Head of caudate nucleus (tissue), 42 donors: Measurements from ENCODE around the gene YIF1B.
A peak's percentile ranks its signal among the peaks of the same experiment; 100 is the strongest.

ENCODE experiments used
- DNase-seq, 42 donors: peaks; one replicate each; pipeline versions ENCODE4 v3.0.0 to v3.0.0-alpha.2; 2020 to 2021; ENCODE audit warnings: mixed read lengths in 7 of 42
- intact Hi-C: fragments of 100-400 bp; cut with DNase I; formaldehyde crosslinking; loops from one replicate; pipeline ENCODE4 v1.15.0; 2022

The YIF1B gene

DNA sequence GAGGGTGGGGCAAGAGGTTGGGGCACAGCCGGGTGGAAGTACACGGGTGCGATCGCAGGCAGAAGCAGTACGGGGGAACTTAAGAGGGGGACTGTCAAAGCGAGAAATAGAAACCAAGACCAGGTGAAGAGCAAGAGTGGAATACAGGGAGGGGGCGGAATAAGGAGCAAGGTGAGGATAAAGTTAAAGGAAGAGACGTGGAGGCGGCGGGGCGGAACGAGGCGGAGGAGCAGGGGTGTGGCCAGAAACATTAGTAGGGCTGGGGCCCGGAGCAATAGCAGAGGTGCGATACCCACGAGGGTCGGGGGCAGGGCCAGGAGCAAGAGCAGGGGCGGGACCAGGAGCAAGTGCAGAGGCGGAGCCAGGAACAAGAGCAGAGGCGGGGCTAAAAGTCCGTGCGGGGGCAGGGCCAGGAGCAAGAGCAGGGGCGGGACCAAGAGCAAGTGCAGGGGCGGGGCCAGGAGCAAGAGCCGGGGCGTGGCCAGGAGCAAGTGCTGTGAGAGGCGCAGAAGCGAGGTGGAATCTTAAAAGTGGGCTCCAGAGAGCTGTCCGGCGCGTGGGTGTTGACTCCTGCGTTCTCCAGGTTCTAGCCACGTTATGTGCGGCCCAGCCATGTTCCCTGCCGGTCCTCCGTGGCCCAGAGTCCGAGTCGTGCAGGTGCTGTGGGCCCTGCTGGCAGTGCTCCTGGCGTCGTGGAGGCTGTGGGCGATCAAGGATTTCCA is 21.1 kb upstream of the YIF1B start:
- intact Hi-C loops: loop anchor here (1.0 to 10.0 kb wide), 2 partner anchors 38 to 192 kb away; partner anchors contain the start of gene PSMD8
- peak; percentile 80 to 98 (median 94) for DNase-seq

DNA sequence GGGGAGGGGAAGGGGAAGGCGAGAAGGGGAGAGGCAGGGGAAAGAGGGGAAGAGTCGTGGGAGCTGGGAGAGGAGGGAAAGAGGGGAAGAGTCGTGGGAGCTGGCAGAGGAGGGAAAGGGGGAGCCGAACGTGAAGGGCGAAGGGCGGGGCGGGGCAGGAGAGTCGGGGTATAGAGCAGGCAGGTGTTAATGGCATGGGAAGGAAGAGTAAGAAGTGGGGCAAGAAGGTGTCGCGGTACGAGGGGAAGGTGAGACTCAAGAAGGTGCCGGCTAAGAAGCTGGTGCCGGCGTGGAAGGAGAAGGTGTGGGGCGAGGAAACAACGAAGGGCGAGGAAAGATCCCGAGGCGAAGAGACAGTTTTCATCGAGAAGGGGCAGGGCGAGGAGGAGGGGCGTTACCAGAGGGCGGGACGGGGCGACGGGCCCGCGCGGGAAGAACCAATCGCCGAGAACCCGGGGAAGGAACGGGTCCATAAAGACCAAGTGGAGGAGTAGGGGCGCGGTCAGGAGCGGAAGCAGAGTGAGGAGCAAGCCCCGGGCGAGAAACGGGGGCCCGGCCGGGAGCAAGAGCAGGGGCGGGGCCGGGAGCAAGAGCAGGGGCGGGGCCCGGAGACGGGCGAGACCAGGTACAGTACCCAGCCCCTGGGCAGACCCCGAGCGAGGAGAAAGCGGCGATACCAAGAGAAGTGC is 20.3 kb upstream of the YIF1B start:
- intact Hi-C loops: loop anchor here (1.0 to 10.0 kb wide), 2 partner anchors 38 to 191 kb away; partner anchors contain the start of gene PSMD8
- peak; percentile 88 to 99 (median 96) for DNase-seq

DNA sequence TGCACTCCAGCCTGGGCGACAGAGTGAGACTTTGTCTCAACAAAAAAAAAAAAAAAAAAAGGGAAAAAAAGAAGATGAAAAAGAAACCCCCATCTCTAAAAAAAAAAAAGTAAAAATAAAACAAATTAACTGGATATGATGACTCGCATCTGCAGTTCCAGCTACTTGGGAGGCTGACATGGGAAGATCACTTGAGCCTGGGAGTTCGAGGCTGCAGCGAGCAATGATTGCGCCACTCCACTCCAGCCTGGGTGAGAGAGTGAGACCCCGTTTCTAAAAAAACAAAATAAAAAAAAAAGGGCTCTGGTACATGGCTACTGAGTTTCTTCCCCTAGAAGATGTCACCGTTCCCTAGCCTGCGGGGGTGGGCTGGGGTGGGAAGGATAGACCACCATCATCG is 17.5 kb upstream of the YIF1B start:
- DNase-seq: no peak
- intact Hi-C loops: loop anchor here (5.0 to 10.0 kb wide), 3 partner anchors 86 to 188 kb away; no protein-coding TSS in a partner anchor

GRCh38 chr19:38331728-38332127 is 16.0 kb upstream of the YIF1B start:
- intact Hi-C loops: loop anchor here (5.0 to 10.0 kb wide), 3 partner anchors 84 to 187 kb away; no protein-coding TSS in a partner anchor
- DNase-seq: no peak

DNA sequence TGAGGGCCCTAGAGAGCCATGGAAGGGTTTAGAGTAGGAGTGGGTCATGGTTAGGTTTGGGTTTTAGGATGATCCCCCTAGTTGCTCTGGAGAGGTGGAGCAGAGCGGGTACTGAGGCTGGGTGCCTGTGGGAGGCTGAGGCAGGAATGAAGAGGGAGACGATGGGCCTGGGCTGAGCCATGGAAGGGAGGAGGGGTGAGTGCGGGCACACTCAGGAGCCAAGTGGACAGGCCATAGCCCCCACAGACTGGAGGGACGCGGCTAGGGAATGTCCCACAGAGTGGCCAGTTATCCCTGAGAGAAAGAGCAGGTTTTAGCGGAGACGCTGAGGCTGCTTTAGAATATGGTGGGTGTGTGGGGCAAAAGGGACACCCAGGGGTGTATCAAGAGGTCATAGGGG is 13.9 kb upstream of the YIF1B start:
- DNase-seq: no peak
- intact Hi-C loops: loop anchor here (5.0 to 10.0 kb wide), 3 partner anchors 82 to 185 kb away; no protein-coding TSS in a partner anchor

GRCh38 chr19:38326591-38326990 is 10.8 kb upstream of the YIF1B start:
- DNase-seq: no peak
- intact Hi-C loops: no loop called here

- intact Hi-C loops: no loop called here
Measured at GRCh38 chr19:38324431-38324830, 8.7 kb upstream of the YIF1B start.

DNA sequence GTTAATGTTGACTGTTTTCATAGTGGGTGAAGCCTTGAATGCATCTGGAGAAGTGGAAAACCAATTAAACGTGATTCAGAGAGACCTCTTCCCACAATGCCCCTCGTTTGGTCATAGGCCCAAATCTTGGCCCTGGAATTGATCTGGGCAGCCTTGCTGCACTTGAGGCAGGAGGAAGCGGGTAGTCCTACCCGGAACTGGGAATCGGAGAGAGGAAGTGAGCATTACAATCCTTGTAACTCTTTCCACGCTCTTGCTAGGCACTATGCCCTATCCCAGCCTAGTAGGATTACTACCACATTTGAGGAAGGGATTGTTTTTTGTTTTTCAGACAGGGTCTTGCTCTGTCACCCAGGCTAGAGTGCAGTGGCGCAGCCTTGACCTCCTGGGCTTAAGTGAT is 7.5 kb upstream of the YIF1B start:
- no peak for DNase-seq
- intact Hi-C loops: no loop called here

More at GRCh38 chr19:38324431-38324830, 8.7 kb upstream of the YIF1B start:
- DNase-seq: no peak

- intact Hi-C loops: no loop called here
- DNase-seq: no peak
Measured at GRCh38 chr19:38321646-38322196, 6.0 kb upstream of the YIF1B start.

DNA sequence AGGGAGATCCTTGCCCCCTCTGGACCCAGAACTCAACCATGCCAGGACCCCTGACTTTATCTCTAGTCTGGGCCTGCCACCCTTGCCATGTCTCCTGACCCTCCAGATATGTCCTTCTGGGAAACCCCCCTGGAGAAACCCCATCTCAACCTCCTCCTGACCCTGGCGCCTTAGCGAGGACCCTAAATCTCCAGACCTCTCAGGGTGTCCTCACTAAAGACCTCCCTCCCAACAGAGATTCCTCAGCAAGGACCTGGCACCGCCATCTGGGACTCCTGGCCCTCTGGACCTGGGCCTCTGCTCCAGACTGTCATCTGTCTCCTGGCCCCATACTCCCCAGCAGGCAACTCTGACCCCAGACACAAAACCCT is 5.2 kb upstream of the YIF1B start:
- intact Hi-C loops: no loop called here
- DNase-seq: no peak

DNA sequence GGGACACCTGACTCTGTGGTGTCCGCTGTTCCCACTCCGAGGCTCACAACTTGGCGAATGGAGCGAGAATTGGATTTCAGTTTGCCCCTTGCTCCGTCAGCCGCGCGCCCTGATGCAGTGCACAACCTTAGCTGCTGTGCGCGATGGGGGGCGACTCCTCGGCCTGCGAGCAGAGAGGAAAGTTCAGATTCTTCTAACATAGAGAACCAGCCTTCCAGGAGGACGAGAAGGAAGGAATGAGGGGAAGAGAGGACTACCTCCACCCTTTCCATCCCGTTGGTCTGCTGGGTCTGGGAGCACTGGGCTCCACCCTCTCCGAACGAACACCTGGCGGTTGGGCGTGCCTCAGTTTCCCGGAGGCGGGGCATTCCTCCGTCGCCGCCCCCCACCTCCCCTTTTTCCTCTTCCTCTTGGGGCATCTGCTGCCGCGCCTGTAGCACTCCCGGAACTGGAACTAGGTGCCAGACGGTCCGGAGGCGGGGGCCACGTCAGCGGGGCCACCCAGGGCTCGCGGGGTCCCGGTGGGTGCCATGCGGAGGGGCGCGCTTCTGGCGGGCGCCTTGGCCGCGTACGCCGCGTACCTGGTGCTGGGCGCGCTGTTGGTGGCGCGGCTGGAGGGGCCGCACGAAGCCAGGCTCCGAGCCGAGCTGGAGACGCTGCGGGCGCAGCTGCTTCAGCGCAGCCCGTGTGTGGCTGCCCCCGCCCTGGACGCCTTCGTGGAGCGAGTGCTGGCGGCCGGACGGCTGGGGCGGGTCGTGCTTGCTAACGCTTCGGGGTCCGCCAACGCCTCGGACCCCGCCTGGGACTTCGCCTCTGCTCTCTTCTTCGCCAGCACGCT is 3.9 kb upstream of the YIF1B start, which contains the start of gene KCNK6:
Gene KCNK6 (plus strand): TSS at position 425 of the 838 bp plus-strand sequence. CDS start 106 bp downstream, at position 531.
- intact Hi-C loops: loop anchor here (5.0 kb wide), 1 partner anchor 77 kb away; no protein-coding TSS in a partner anchor

GRCh38 chr19:38318660-38319059 is 2.9 kb upstream of the YIF1B start:
- DNase-seq: peak in 1 of 42 donors; percentile 15
- intact Hi-C loops: loop anchor here (5.0 kb wide), 1 partner anchor 76 kb away; no protein-coding TSS in a partner anchor

More for the DNA sequence above, 3.9 kb upstream of the YIF1B start, which contains the start of gene KCNK6:
- DNase-seq: peak in 29 of 42 donors; percentile 19 to 60 (median 39)

DNA sequence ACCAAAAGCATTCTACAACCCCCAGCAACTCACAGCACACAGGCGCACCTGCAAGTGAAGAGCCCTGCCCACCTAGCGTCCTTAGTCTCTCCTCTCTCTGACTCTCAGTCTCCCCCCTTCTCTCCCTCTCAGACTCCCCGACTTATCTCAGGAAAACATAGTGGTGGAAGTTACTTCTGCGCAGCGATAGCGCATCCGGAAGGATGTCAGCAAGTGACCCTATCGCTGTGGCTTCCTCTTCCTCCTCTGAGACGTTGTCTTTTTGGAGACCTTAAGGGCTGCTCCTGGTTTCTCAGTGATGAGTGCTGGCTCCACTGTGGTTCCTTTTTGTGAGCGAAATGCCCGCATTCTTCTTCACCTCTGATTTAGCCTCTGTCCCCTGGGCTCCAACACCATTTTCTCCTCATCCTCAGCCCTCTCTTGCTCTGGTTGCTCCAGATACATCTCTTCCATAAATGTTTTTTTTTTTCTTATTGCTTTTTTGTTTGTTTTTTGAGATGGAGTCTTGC is 1.4 kb upstream of the YIF1B start:
- peak in 6 of 42 donors; percentile 12 to 46 (median 30) for DNase-seq
- intact Hi-C loops: loop anchor here (5.0 kb wide), 1 partner anchor 75 kb away; no protein-coding TSS in a partner anchor

DNA sequence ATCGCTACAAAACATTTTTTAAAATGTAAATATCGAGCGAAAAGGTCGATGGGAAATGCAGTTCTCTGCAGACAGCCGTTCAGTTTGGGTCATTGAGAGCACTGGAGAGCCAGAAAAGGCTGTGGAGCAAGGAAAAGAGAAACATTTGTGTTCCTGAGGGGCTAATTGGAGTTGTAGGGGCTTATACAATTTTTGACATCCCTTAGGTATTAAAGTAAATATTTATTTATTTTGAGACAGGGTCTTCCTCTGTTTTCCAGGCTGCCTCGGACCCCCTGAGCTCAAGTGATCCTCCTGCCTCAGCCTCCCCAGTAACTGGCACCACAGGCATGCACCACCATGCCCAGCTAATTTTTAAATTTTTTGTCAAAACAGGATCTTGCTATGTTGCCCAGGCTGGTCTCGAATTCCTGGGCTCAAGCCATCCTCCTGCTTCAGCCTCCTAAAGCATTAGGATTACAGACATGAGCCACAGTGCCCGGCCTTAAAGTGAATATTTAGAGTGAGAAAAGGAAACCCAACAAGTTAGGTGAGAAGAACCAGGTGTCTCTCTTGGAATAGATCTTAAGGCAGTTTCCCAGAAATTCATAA is 825 bp upstream of the YIF1B start:
- DNase-seq: peak in 1 of 42 donors; percentile 20
- intact Hi-C loops: loop anchor here (5.0 kb wide), 1 partner anchor 74 kb away; no protein-coding TSS in a partner anchor

DNA sequence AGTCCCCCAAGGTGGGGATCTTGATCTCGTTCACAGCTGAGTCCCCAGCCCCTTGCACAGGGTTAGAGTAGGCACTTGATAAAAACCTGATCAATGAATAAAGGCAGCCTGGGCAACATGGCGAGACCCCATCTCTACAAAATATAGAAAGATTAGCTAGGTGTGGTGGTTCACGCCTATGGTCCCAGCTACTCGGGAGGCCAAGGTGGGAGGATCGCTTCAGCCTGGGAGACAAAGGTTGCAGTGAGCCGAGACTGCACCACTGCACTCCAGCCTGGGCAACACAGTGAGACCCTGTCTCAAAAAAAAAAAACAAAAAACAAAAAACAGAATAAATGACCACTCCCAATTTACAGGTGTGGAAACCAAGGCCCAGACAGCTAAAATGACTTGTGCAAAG is 4.8 kb downstream of the YIF1B start:
- intact Hi-C loops: no loop called here

DNA sequence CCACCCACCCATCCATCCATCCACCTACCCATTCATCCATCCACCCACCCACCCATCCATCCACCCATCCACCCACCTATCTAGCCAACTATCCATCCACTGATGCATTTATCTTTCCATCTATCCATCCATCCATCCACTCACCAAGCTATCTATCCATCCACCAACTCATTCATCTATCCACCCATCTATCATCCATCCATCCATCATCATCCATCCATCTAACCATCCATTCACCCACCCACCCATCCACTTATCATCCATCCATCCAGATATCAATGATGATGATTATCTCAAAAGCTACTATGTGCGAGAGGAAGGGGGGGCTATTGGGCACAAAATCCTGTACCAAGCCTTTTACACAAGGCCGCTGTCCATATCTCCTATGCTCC is 5.5 kb downstream of the YIF1B start:
- no peak for DNase-seq
- intact Hi-C loops: no loop called here

More for the DNA sequence above, 4.8 kb downstream of the YIF1B start:
- DNase-seq: no peak

DNA sequence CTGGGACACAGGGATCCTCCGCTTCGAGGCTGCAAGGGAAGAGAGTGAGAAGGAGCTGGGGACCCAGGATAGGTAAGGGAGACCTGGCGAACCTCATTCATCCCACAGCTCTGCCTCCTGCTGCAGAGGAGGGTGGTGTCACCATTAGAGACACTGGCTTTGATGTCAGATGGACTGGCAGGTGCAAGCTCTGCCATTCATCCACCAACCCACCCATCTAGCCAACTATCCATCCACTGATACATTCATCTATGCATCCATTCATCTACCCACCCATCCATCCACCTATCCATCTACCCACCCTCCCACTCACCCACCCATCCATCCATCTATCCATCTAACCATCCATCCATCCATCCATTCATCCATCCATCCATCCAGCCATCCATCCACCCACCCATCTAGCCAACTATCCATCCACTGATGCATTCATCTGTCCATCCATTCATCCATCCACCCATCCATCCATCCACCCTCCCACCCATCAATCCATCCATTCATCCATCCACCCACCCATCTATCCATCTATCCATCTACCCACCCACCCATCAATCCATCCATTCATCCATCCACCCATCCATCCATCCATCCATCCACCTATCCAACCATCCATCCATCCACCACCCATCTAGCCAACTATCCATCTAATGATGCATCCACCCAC is 6.0 kb downstream of the YIF1B start:
- intact Hi-C loops: no loop called here
- DNase-seq: no peak
